IPS-NIHi11 (cell line): ENCODE measurements around the gene CCDC78.
"Not testable (repeated sequence)": the region's sequence is repeated elsewhere in the genome, so short reads cannot be mapped to it uniquely, and the experiment has no call there.

ENCODE experiments used
- DNase-seq: peaks from one replicate; pipeline ENCODE4 v3.0.0; 2012; ENCODE audit warnings: mixed read lengths, low spot score

CCDC78 gene

DNA sequence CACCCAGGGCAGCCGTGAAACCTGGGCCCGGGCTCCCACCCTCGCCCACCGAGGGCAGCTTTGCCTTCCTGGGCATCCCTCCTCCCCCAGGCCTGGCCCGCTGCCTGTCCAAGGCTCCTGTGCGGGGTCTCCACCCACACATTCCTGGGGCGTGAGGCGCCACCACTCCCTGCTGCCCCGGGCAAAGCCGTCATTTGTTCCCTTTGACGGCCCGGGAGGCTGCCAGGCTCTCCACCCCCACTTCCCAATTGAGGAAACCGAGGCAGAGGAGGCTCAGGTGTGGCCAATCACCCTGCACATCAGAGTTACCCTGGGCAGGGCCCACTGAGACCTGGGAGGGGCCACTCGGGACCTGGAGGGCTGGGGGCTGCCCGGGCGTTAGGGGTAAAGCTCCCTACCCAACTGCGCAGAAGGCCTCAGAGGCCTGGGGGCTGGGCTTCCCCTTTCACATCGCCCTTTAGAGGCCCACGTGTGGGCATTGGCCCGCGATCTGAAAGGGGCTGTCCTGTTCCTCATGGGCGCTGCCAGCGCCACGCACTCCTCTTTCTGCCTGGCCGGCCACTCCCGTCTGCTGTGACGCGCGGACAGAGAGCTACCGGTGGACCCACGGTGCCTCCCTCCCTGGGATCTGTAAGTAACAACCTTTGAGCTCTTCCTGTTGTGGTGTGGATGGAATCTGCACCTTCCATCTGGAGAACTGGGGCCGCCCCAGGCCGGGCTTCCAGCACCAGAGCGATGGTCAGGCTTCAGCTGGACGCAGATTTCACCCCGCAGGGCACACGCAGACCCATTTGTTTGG is 34.5 kb upstream of the CCDC78 start, which contains the start of gene MSLN:
TSS of gene MSLN (plus strand) at position 190 of the 799 bp plus-strand sequence. CDS start 1,947 bp downstream, outside the sequence.
- DNase-seq: no peak

DNA sequence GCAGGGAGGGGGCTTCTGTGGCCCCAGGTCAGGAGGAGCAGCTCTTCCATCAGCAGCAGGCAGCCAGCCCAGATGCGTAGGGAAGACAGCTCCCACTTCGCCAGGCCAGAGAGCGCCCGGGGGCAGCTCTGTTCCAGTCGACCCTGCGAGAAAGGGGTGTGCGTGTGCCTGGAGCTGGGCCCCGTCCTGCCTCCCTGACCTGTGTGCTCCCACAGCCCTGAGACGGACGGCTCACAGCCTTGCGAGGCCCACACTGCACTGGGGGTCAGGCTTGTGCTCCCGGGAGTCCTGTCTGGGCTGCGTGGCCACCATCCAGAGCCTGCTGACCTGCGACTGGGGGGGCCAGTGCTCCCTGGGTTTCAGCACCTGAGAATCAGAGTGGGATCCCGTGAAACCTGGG is 33.8 kb upstream of the CCDC78 start:
- DNase-seq: no peak

DNA sequence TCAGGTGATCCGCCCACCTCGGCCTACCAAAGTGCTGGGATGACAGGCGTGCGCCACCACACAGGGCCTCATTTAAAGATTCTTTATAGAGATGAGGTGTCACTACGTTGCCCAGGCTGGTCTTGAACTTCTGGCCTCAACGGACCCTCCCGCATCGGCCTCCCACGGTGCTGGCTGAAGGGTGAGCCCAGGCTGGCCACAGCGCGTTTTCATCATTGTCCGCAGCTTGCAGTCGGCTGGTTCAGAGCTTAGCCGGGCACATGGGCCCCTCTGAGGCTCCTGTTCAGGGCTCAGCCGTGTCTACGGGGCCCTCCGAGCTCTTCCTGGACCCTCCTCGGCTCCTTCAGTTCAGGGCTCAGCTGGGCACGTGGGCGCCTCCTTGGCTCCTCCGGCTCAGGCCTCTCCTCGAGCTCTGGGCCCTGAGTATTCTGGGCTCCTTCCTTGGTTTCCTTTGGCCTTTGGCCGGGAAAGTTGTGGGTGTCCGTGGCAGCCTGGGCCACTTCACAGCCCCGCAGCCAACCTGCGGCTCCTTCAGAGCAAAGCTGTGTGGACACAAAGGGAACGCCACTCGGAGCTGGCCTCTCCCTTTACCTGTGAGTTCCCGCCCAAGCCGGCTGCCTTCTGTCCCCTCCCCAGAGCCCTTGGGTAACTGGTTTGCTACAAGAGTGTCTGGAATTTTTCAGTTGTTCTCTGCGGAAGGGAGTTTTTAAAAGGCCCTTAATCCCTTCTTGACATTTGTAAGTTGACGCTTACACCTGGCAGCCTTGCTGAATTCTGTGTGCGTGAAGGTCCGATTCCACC is 33.1 kb upstream of the CCDC78 start:
- no peak for DNase-seq

DNA sequence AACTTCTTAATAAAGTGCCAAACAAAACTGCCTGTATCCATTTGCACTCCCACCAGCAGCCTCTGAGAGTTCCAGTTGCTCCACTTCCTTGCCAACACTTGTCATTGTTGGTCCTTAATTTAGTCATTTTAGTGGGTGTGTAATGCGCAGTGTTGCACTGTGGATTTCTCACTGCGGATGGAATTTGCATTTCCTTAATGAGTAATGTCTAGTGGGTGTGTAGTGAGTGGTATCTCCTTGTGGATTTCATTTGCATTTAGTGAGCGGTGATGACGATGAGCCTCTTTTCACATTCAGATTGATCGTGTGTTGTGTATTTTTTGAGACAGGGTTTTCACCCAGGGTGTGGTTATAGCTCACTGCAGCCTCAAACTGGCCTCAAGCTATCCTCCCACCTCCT is 30.2 kb upstream of the CCDC78 start:
- no peak for DNase-seq

DNA sequence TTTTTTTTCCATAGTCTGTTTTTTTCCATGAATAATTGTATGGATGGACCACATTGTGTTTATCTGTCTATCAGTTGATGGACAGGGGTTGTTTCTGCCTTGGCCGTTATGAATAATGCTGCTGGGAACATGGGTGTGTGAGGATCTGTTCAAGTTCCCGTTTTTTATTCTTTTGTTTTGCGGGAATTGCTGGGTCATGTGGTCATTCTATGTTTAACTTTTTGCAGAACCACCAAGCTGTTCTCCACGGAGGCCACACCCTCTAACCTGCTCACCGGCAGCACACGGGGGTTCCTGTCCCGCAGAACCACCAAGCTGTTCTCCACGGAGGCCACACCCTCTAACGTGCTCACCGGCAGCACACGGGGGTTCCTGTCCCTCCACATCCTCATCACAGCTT is 28.4 kb upstream of the CCDC78 start:
- DNase-seq: no peak

DNA sequence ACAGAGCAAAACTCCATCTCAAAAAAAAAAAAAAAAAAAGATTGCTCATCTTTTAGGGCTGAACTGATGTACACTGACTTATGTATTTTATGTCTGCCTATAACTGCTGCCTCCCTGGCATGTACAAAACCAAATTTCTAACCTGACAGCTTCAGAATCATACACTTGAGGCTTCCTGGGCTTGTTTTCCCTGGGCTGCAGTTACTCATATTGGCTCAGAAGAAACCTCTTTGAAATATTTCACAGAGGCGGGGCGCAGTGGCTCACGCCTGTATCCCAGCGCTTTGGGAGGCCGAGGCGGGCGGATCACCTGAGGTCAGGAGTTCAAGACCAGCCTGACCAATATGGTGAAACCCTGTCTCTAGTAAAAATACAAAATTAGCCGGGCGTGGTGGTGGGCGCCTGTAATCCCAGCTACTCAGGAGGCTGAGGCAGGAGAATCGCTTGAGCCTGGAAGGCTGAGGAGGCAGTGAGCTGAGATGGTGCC is 27.9 kb upstream of the CCDC78 start:
- DNase-seq: not testable (repeated sequence)

DNA sequence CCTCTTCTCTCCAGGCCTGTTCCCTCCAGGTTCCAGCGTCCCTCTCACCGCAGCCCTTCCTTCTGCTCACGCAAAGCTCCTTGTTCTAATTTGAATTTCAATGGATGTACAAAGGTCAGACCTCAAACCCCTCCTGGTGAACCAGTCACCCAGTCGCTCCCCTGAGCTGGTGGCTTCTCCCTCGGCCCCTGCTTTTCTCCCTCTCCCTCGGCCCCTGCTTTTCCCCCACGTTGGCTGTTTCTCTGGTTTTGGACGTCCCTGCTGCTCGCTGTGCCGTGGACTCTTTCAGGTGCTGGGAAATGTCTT is 25.7 kb upstream of the CCDC78 start:
- DNase-seq: no peak

DNA sequence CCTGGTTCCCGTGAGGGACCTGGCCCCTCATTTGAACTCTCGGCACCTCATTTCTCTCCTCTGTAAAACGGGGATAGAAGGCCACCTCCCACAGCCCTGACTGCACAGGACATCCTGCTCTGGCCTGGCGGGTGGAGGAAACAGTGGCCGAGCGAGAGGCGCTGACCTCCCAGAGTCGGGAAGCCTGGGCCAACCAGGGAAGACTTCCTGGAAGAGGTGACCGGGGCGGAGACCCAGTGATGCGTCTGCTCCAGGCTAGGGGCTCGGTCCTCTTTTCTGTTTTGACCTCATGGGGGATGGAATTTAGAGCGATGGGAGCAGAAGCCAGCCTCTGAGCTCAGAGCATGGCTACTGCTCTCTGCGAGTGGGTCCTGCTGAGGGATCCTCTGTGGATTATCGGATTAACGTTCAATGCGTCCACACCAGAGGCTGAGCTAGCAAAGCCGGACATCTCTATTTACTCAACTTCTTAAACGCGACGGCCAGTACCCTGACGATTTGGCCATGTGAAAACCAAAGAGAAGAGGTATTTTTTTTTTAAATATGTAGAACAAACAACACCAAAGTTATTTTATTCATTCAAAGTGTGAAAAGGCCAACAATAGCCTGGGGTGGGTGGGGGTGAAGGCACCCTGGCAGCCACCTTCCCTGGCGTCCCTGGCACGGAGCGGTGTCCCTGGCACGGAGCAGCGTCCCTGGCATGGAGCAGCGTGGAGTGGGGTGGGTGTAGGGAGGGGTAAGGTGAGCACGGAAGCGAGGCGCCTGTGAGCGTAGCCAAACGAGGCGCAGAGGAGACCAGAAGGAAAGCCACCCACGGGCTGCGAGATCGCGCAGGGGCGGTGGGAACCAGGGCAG is 25.1 kb upstream of the CCDC78 start:
- no peak for DNase-seq

DNA sequence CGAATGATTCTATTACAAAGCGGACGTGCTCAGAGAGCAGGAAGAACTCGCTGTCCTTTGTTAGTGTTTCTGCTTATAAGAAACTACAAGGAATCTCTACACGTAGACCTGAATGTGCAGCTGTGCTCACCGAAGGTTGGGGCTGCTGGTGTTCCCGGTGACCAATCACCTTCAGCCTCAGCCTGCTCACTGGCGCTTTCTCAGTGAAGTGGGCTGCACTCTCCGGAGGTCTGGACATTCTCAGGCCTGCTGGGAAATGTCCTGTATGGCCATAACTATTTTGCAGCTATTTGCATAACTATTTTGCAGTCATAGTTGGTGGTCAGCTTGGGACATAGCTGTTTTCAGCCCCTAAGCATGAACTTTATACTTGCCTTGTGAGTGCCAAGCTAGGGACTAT is 24.2 kb upstream of the CCDC78 start:
- DNase-seq: no peak

DNA sequence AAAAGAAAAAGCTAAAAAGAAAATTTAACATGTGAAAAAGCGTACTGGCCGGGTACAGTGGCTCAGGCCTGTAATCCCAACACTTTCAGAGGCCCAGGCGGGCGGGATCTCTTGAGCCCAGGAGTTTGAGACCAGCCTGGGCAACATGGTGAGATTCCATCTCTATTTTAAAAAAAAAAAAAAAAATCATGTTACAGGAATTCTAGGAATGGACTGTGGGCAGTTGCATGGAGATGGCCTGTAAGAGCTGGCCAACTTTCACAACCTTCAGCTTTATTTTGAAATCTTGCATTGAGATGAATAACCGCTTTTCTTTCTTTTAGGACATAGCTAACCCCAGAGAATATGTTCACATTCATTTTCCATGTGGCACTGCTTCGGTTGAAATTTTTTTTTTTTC is 22.8 kb upstream of the CCDC78 start:
- DNase-seq: no peak

DNA sequence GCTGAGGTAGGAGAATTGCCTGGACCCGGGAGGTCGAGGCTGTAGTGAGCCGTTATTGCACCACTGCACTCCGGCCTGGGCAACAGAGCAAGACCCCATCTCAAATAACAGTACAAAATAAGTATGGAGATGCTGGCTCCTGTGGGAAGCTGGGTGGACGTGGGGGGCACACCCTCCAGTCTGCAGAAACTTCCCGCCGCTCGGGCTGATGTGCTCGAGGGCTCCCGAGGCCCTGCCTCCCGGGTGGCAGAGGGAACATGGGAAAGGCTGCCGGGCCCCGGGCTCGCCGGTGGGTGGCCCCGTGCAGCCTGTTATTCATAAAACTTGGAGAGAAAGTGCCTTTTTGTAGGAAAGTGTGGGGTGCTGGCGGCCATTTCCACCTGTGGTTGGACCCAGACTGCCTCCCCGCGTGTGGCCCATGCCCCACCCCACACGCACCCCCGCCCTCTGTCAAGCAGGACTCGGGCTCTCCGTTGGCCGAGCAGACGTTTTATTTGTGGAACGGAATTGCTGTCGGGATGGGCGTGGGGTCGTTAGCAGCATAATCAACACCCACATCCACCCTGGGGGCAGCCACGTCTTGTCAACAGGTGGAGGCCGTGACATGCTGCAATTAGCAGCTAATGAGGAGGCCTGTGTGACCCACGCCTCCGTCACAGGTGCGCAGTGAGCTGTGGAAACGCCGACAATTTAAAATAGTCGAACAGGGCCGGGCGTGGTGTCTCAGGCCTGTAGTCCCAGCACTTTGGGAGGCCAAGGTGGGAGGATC is 21.9 kb upstream of the CCDC78 start:
- DNase-seq: no peak

DNA sequence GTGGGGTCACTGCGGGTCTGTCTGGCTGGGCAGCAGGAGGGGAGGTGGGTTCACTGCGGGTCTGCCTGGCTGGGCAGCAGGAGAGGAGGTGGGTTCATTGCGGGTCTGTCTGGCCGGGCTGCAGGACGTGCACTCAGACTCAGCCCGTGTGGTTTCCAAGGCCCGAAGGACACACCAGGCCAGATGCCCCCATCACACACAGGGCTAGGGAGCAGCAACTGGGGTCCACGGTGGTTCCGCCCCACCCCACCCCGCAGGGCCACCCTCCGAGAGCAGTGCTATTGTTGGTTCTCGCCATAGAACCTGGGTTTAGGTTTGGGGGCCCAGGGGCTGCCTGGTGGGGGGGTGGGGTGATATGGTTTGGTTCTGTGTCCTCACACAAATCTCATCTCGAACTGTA is 20.4 kb upstream of the CCDC78 start:
- DNase-seq: no peak

DNA sequence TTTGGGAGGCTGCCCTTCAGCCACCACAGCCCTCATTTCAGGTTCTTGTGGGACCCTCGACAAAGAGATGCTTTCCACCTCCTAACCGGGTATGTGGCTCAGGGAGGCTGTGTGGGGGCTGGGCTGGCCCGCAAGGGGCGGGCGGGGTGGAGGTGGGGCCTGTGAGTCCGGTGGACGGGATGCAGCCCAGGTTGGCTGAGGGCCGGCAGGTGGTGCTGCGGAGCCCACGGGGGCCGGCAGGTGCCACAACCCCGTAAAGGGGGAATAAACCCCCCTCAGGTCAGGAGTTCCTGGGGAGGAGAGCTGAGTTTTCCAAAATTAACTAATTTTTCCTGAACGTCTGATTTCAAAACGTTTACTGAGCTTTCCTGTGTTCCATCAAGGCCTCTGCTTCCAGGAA is 19.5 kb upstream of the CCDC78 start:
- DNase-seq: peak; percentile 95

DNA sequence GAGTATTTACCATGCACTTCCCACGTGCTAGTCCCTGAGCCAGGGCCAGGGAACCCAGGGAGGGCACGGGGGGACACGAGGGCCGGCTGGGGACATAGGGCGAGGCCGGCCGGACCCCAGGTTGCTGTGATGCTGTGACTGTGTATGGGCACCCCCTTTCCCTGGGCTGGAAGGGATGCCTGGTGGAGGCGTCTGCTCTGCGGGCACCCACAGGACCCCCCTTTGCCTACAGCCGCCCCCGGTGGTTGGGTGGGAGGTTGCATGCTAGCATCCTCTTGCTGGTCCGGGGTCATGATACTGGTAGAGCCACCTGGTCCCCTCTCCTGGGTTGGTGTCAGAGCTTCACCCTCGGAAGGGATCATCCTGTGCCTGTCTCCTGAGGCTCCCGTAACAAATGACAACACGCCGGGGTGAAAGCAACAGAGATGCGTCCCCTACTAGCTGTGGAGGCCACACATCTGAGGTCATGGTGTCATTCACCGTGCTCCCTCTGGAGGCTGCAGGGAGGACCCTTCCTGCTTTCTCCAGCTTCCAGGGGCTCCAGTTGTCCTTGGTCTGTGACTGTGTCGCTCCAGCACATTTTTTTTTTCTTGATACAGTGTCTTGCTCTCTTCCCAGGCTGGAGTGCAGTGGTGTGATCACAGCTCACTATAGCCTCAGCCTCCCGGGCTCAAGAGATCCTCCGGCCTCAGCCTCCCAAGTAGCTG is 17.7 kb upstream of the CCDC78 start:
- no peak for DNase-seq

DNA sequence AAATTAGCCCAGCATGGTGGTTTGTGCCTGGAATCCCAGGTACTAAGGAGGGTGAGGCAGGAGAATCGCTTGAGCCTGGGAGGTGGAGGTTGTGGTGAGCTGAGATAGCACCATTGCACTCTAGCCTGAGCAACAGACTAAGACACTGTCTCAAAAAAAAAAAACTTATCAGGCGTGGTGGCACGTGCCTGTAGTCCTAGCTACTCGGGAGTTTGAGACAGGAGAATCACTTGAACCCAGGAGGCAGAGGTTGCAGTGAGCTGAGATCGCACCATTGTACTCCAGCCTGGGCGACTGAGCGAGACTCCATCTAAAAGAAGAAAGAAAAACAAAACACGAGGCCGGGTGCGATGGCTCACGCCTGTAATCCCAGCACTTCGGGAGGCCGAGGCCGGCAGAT is 16.7 kb upstream of the CCDC78 start:
- not testable (repeated sequence) for DNase-seq

DNA sequence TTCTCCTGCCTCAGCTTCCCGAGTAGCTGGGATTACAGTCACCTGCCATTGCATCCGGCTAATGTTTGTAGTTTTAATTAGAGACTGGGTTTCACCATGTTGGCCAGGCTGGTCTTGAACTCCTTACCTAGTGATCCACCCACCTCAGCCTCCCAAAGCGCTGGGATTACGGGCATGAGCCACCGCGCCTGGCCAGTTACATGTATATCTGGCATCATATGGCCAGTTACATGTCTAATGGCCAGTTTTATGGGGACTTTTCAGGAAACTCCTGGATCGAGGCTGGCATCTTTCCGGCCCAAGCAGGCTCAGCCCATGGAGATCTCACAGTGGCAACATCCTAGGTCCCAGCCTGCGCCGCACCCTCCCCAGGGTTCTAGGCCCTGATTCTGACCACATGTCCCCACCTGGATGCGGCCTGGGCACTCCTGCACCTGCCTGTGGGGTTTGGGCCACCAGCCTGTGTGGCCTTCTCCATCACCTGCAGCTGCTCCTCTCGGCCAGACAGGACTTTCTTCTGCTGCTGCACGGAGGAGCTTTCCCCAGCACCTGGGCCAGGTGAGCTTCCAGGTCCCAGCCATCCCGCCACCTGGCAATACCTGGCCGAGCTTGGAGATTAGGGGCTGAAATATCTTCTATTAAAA is 15.9 kb upstream of the CCDC78 start:
- no peak for DNase-seq

DNA sequence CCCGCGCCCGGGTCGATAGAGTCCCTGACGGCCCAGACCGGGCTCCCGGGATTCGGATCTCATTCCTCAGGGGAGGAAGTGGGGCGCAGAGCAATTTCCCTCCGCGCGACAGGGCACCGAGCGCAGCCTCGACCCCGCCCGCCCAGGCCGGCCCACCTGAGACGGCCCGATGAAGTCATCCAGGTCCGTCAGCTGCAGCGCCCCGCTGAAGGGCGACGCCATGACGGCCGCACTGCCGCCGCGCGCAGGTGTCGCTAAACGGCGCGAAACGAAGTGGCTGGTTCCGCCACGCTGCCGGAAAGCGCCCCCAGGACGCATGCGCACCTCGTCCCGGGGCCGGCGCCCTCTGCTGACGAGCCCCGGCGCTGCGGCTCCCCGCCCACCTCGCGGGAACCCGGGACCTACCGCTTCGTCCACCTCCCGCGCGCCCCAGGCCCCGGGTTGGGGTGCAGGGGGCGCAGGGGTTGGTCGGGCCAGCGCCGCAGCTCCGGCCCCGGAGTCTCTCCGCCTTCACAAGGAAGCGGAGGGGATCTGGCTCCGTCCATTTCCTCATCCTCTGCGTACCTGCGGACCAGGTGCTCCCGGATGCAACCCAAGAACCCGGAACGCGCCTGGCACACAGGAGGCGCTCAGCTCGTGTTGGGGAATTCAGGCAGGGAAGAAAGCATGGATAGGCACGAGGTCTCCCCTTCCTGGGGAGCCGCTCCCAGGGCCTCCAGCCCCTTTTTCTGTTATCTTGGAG is 14.7 kb upstream of the CCDC78 start, which contains the start of gene CIAO3:
TSS of gene CIAO3 (minus strand) at position 234 of the 742 bp plus-strand sequence. CDS start at position 222, 12 bp downstream.
- peak; percentile 96 for DNase-seq

DNA sequence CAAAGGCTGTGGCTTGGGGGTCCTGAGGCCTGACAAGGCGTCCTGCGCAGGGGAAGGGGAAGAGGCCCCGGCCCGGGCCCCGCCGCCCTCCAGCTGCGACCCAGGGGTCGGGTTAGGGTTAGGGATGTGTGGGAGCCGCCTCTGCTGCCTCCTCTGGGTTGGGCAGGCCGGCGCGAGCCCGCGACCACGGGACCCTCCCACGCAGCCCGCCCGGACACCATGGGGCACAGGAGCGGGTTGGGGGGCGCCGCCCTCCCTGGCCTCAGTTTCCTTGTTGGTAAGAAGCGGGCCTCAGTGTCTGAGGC is 14.2 kb upstream of the CCDC78 start:
- no peak for DNase-seq

DNA sequence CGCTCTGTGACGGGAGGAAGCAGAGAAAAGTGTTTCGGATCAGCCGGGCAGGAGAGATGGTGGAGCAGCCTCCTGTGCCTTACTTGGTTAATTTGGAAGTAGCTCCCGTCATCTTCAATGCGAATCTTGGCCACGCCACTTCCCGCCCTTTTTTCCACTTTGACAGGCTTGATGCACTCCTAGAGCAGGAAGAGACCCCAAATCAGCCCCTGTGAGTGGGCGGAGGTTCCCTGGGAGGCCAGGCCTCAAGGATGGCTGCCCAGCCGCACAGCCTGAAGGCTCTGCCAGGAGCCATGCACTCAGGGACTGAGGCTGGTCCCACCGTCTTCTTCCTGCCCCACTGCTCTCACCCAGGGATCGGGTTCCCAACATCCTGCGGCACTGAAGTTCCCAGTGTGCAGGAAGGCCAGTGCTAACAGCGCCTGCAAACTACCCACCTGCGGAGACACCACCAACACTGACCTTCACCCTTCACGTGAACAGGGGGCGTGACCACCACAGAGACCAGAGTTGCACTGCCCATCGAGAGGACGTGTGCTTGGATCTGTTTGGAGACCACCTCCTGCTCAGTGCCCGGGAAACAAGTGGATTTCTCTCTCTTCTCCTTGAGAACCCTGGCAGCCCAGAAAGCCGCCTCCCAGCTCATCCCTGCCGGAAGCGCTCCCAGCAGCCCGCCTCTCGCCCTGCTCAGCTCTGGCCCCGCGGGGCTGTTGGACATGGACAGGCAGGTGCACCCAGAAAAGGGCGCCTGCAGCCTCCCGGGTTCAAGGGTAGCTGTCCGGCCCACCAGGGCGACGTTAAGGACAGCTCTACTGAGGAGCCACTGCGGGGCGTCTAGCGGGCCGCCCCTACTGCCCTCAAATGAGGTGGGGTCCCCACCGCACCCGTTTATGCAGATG is 13.6 kb upstream of the CCDC78 start:
- no peak for DNase-seq
